Ishikawa (cell line): Measurements from ENCODE around the gene STX8.

Experiments
- CREB1 ChIP-seq: IDR thresholded peaks from 2 replicates; pipeline ENCODE4 v1.6.1; 2012; ENCODE audit warnings: low read depth
- EP300 ChIP-seq: IDR thresholded peaks from 2 replicates; pipeline ENCODE4 v1.6.1; 2012; ENCODE audit warnings: borderline replicate concordance
- REST ChIP-seq: IDR thresholded peaks from 2 replicates; pipeline ENCODE4 v1.6.1; 2012; ENCODE audit warnings: low read depth, mild to moderate bottlenecking
- TEAD4 ChIP-seq: IDR thresholded peaks from 2 replicates; pipeline ENCODE4 v1.6.1; 2012
- USF1 ChIP-seq: IDR thresholded peaks from 2 replicates; pipeline ENCODE4 v1.6.1; 2012
- YY1 ChIP-seq: IDR thresholded peaks from 2 replicates; pipeline ENCODE4 v1.6.1; 2012; ENCODE audit warnings: low read depth

GRCh38 chr17:9478889-9479288 lies 96.7 kb downstream of the STX8 start:
- no peak for TF ChIP-seq EP300
- TF ChIP-seq REST: no peak
- TF ChIP-seq CREB1: no peak
- no peak for TF ChIP-seq TEAD4
- no peak for TF ChIP-seq YY1
- no peak for TF ChIP-seq USF1
